HG03066 (cell line): ENCODE data around the gene ARHGDIA.
A peak's percentile ranks its signal among the peaks of the same experiment; 100 is the strongest.

Source experiments
- ATAC-seq: cut with Tn5 transposase; IDR thresholded peaks from one replicate; pipeline ENCODE4 v1.9.1; 2021; ENCODE audit warnings: low read depth; ENCODE audit not compliant: unreplicated experiment

ARHGDIA gene

DNA sequence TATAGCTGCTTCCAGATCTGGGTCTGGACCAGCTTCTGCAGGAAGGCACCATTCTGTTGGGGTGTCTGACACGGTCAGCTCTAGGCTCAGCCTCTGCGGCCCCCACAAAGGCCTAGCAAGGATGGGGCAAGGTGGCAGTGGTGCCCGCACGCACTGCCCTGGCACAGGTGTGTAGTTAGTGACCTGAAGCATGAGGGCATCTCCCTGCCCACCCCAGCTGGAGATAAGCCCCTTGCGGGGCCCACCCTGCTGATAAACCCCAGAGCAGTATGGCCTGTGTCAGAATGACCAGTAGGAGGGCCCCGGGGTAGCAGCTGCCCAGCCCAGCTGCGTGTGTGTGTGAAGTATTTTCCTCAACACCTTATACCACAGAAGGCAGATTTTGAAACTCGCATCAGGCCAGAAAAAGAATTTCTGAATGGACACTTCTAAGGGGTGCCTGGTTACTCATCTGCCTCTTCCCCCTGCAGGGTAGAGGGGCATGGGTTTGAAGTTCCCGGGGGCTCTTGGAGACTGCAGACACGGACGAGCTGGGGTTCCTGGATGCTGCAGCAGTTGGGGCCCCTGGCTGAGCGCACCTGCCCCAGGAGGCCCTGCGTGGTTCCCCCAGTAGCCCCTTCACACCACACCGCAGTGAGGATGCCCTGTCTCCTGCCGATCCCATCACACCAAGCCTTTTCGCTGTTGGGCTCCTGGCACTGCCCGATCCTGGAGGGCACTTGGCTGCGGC is 4.5 kb downstream of the ARHGDIA start:
- ATAC-seq = no peak

DNA sequence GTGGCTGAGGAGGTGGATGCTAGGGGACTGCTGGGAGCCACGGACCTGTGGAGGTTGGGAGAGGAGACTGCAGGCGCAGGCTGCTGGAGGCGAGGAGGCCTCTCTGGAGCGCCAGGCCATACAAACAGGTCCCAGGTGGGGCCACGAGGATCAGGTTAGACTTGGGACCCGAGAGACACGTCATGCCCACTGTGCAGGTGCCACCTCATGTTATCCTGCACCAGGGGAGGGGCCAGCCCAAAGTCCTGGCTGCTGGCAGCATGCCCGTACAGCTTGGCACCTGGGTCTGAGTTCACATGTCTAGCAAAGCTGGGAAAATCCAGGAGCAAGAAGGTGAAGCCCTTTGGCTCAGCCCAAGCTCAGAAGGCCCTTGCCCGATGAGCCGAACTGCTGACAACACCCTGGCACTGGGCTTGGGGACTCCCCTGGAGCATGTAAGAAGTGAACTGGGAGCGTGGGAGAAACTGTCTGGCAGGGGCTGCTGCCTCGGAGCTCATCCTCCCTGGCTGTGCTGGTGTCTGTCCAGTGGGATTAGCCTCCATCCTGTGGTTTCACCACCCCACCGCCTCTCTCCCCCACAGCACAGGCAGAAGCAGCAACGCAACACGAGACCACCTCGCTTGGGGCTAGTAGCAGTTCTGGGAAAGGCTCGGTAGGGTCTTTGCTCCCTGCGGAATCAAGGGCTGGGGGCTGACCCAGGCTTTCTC is 5.3 kb downstream of the ARHGDIA start:
- no peak for ATAC-seq

DNA sequence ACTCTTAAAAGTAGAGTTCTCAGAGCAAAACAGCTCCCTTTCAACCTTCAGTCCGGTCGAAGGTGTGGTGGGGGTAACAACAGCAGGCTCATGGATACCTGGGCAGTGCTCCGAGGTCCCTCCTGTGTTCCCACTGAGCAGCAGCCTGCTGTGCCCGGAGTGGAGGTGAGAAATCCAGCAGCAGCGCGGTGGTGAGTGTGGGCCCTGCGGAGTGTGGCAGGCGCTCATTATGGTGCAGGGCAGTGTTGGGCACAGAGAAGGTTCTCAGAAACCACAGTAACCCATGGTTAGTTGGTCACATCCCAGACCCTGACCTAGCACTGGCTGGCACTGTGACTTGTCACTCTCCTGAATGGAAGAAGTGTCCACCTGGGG is 5.8 kb downstream of the ARHGDIA start:
- ATAC-seq = no peak

DNA sequence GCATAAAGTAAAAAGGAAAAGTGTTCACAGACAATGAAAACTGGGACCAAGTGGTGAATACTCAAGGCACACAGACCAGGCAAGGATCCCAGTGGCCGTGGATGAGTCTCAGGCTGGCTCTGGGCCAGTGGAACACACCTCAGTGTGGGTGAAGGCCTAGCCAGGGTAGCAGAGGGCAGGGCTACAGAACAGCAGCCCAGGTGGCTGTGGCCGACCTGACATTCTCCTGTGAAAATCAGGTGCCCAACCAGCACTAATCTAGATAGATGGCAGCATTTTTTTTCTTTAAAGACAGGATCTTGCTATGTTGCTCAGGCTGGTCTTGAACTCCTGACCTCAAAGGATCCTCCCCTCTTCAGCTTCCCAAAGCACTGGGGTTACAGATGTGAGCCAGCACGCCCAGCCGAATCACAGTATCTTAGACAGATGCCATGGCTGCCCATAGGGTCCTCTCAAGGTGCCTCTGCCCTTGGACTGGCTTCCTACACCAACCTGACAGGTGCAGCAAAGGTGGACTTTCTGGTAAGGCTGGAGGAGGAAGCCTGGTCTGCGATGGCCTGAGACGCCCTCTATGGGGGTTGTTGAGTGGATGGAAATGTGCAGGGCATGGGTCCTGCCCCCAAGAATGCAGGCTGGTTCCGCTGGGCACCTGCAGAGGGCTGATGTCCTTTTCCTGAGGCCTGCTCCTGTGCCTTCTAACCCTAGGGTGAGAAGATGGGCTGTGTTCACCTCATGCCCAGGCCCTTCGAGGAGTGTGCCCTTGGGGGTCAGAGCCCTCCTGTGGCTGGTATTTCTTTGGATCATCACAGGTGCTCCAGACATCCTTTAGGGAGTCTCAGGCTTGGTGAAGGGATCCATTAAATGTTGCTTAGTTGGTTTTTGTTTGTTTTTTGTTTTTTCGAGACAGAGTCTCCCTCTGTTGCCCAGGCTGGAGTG is 7.0 kb downstream of the ARHGDIA start:
- no peak for ATAC-seq

DNA sequence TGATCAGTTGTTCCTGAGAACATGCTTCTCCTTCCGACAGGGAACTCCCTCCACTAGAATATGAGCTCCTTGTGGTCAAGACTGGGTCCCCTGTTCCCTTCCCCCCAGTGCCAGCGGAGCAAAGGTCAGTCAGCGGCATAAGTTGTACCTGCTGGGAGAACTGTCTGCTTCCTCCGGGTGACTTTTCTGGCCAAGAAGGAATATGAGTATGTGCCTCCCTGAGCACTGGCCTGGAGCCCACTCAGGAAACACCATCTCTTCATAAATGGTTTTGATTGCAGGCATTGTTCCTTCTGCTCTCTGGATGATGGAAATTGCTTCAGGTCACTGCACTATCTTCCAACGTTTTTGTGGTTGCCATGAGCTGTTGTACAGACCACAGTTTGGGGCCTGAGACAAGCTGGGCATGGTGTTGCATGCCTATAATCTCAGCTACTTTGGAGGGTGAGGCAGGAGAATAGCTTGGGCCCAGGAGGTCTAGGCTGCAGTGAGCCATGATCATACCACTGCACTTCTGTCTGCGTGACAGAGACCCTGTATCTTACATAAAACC is 7.9 kb downstream of the ARHGDIA start:
- no peak for ATAC-seq

DNA sequence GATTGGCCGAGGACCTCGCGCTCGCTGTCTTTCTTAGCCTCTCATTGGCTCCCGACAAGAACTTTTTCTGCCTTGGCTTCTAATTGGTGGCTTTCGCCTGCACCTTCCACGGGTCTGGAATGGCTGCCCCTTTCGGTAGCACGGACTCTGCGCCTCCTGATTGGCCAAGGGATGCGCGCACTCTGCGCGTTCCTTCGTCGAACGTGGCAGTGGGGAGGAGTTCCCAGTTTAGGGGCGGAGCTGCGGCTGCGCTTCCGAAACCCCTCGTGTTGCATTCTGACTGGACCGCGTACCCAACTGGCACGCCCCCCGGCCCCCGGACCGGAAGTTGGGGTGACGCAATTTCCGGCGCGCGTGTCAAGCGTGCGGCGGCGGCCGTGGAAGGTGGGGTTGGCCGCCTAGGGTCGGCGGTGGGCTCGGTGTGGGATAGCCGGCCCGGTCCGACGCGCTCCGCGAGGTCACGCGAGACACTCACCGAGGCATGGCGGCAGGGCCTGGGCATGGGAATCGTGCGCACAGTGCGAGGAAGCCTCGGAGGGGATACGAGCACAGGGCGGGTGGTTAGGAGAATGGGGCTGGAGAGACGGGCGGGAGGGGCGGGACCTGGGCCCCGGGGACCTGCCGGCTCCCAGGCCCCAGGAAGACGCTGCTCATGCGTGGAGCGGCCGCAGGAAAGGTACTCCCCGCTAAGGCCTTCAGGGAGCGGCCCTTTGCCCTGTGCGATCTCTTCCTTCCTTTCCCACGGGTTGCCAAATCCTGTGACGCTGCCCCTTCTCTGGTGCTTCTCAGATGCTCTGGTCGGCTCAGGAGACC is 10.2 kb downstream of the ARHGDIA start:
- ATAC-seq = peak; percentile 69

DNA sequence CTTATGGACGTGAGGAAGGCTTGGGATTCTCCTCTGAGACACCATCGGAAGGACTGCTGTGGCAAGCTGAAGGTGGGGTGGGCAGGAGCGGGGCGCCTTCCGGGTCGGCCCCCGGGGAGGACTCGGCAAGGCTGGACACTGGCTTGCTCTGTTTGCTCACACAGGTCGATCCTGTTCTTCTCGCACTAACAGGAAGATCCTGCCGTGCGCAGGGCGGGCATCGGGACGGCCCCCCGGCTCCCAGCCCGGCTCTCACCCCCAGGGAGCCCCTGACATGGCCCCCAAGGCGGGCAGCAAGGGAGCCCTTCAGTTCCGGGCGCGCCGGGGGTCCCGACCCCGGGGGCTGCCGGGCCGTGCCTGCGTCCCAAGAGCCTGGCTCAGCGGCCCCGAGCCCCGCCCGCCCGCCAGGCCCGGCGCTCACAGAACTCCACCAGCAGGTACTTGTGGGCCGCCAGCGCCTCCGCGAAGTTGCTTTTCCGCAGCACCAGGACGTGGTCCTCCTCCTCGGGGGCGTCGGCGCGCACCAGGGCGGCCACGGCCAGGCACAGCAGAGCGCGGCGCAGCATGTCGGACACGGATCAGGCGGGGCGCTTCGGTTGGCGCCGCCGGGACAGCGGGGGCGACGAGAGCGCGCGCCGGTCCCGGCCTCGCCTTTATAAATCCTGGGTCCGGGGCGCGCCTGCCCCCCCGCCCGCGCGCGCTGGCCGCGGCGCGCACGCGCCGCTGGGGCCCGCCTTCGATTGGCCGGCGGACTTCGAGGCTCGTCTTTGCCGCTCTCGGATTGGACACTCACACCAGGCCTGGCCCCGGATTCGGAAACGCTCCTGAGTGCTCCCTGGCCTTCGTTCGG is 11.0 kb downstream of the ARHGDIA start, which contains the start of gene P4HB:
TSS of gene P4HB (minus strand) at position 630 of the 850 bp plus-strand sequence. CDS start at position 566, 64 bp downstream.
- peak; percentile 74 for ATAC-seq

DNA sequence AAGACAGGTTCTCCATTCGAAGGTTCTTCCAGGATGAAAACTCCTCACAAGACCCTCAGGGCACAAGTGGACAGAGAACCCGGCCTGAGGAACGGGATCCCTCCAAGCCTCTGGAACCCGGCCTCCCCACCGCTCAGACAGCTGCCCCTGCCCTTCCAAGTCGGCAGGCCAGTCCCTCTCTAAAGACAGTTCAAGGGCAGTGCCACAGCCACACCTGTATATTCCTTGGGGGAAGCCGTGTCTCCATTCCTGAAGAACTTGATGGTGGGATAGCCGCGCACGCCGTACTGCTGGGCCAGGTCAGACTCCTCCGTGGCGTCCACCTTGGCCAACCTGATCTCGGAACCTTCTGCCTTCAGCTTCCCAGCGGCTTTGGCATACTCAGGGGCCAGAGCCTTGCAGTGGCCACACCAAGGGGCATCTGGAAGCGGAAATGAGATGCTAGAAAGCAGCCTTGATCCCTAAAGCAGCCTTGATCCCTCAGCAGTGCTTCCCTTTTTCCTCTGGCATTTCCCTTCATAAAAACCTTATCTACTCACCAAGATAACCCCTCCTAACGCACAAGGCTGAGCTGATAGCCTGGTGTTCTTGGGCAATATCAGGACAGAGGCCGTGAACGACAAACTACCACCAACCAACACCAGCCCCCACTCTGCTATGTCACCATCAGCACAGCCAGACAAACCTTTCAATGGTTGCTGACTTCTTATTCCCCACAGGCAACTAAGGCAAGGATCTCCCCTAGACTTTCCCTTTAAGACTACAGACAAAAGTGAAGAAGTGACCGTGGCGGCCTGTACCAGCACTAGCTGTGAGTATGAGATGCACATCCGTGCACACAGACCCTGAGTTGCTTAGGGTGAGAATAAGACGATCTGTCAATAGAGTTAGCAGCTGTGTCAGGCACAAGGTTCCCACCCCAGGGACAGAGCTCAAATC is 11.9 kb downstream of the ARHGDIA start:
- ATAC-seq = no peak

DNA sequence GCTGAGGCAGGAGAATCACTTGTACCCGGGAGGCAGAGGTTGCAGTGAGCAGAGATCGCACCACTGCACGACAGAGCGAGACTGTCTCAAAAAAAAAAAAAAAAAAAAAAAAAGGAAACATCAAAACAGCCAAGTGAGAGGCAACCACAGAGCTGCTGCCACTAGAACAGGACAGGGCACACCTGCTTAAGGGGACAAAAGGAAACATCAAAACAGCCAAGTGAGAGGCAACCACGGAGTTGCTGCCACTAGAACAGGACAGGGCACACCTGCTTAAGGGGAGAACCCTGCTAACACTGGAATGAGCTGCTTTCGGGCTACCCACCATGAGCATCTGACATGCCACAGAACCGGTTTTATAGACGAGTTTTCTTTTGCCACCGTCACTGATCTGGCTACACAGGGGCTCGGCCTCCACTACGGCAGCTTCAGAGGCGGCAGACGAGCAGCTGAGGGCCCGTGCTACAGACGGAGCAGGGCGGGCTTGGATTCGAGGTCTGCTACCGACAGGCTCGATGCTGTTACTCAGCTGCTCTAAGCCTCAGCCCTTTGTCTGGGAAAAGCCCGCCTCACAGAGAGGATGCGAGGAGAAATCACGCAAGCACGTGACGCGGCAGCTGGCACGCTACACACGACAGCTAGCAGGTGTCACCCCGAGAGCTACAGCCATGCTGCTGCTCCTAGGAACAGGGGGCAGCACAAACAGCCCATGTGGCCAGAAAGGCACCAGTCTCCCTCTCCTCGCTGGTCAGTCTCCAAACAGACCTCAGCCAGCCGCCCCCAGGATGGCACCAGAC is 12.8 kb downstream of the ARHGDIA start:
- no peak for ATAC-seq

DNA sequence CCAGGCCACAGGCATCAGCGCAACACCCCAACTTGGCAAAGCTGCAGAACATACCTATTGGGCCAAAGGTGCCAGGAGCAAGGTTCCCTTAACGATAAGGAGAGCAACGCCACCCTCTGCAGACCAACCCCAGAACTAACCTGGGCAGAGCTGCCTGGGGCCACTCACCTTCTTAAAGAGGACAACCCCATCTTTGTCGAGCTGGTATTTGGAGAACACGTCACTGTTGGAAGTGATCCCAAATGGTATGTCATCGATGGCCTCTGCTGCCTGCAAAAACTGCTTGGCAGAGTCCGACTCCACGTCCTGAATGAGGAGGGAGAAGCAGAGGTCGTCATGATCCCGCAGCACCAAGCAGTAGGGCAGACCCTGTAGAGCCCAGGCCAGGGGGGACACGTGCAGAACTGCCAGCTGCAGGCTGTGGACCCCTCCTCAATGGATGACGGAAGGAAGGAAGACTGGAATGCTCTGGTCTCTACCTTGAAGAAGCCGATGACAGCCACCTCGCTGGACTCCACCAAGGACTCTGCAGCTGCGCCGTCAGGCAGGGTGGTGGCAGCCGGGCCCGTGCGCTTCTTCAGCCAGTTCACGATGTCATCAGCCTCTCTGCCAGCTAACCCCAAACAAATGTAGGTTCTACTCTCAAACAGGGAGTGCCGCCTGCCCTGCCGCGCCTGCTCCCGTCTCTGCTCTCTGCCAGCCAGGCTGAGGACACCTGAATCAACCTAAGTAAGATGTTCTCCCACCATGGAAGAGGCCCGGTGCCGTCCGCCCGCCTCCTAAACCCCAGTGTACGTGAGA is 16.0 kb downstream of the ARHGDIA start:
- ATAC-seq = no peak

DNA sequence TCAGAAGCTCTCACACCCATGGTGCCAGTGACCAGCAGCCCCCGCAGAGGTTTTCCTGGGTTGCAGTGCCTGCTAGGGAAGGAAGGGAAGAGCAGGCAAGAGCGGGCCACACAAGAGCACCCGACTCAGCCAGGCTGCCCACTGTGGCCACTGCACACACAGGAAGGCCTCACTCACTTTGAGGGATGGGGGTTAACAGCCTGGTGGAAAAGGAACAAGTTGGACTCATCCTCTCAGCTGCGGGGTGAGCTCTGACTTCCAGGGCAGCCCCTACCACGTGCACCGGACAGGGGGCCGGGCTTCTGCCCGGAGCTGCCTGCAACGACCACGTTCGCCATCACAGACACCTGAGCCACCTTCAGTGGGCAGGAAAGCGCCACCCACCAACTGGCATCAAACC is 18.9 kb downstream of the ARHGDIA start:
- ATAC-seq = no peak

DNA sequence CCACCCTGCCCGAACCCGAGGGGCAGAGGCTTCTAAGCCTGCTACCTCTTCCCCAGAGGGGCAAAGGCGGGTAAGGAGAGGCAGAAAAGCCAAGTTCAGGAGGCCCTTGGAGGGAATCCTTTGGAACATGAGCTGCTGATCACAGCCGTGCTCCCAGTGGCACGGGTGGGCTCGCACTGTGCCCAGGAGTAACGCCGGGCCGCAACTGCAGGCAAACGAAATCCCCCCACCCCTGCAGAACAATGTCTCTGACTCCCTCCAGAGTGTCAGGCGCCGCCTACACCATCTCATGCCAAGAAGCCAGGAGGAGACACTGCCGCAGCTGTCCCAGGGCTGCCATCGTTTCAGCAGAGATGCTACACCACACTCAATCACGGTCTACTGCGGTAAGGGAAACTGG is 19.7 kb downstream of the ARHGDIA start:
- ATAC-seq = no peak

DNA sequence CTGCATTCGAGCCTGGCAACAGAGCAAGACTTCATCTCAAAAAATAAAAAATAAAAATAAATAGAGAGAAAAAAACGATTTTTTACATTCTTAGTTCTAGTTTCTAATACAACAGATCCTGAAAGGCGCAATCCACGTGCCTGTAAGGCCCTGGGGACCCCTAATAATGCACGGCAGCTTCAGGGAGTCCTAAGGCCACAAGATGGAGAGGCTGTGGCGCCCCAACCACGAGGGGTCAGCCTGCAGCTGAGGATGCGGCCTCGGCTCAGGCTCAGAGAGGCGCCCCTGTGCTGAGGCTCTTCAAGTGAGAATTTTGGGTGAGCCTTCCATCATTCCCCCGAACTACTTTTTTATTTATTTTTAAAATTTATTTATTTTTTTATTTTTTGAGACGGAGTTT is 21.7 kb downstream of the ARHGDIA start:
- no peak for ATAC-seq

DNA sequence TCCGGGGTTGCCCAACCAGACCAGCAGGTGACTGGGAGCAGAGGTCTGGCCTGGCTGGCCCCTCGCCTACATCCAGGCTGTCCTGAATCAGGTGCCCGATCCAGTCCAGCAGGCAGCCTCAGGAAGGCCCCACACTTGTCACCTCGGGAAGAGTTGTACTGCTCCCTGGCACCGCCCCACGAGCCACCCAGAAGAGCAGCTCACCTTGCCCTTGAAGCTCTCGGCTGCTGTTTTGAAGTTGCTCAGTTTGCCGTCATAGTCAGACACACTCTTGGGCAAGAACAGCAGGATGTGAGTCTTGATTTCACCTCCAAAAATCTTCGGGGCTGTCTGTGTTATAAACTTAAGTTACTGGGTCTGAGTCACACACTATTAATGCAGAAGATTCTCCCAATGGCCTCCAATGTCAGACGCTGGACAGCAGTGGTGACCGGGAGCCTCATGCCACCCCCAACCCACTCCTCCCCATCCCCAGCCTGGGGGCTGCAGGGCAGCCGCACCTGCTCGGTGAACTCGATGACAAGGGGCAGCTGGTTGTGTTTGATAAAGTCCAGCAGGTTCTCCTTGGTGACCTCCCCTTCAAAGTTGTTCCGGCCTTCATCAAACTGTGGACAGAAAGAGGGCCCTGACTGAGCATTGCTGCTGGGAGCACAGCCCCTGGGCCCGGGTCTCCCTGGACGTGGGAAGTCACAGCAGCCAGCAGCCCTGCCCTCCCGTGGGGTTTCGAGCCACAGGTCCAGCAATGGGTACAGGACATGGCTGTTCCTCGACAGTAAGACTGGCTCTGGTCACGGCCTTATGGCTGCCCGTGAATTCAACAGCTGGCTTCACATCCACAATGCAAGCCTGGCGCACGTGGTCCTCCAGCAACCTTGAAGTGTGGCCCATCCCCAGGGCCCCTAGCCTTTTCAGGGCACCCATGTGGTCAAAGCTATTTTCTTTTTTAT is 24.1 kb downstream of the ARHGDIA start:
- ATAC-seq = no peak
